Fibroblast of lung (primary cell): ENCODE measurements around the gene KCTD18.

Source experiments
- EZH2 ChIP-seq: IDR thresholded peaks from 2 replicates; pipeline ENCODE4 v1.5.1; 2012; ENCODE audit warnings: low read length, control low read depth, mild to moderate bottlenecking; ENCODE audit errors: missing control alignments
- TF ChIP-seq, protein P1 (sequence below), 2 donors: IDR thresholded peaks in 1 of 2; conservative IDR thresholded peaks in 1 of 2; 1 replicate in 1 of 2; 2 replicates in 1 of 2; pipeline ENCODE4 v1.5.1; 2011 to 2012; ENCODE audit warnings: low read length in 2 of 2, control low read depth in 1 of 2, inconsistent platforms in 1 of 2, low read depth in 1 of 2, mild to moderate bottlenecking in 1 of 2

DNA sequence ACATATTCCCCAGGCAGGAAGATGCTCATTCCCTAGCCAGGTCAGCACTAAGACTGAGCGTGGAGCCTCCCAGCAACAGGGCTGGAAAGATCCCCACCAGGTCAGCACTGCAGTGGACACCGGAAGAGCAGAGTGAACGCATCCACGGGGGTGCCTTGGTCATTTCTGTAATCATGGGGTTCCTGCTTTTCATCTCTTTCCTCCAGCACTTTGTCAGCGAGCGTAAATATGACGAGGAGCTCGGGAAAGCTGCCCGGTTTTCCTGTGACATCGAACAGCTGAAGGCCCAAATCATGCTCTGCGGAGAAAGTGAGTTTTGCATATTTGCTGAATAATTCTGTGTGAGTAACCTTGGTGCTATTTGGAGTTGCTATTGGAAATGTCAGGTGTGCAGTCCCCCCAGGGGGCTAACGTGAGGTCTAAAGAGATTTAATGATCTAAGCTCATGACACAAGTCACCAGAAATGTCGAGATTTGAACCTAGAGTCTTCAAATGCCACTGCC lies 40.1 kb downstream of the KCTD18 start:
- TF ChIP-seq, protein P1, sequence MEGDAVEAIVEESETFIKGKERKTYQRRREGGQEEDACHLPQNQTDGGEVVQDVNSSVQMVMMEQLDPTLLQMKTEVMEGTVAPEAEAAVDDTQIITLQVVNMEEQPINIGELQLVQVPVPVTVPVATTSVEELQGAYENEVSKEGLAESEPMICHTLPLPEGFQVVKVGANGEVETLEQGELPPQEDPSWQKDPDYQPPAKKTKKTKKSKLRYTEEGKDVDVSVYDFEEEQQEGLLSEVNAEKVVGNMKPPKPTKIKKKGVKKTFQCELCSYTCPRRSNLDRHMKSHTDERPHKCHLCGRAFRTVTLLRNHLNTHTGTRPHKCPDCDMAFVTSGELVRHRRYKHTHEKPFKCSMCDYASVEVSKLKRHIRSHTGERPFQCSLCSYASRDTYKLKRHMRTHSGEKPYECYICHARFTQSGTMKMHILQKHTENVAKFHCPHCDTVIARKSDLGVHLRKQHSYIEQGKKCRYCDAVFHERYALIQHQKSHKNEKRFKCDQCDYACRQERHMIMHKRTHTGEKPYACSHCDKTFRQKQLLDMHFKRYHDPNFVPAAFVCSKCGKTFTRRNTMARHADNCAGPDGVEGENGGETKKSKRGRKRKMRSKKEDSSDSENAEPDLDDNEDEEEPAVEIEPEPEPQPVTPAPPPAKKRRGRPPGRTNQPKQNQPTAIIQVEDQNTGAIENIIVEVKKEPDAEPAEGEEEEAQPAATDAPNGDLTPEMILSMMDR (conservative IDR thresholded peaks at IDR 0.05 in 1 of 2, IDR thresholded peaks at IDR 0.05 in 1 of 2; ENCODE audit: low read depth in 1 of 2, low read length in 2 of 2): no peak
- TF ChIP-seq EZH2: no peak
